ENCODE data around the gene ZSCAN5A. TPM values are rescaled to one million over a fixed set of nuclear protein-coding genes. Genes with fewer than 3 reads are reported as not detected.

ZSCAN5A gene

Small RNA genes within 50 kb of the gene (small RNA-seq; reads per million reads assigned to genes)
- not detected for gene RF00019 (ENCODE audit: insufficient read depth)

Measured in mesendoderm (in vitro differentiated cells).